H1 (cell line): ENCODE data around the gene GMEB2. TPM values are rescaled to one million over a fixed set of nuclear protein-coding genes. Genes with fewer than 3 reads are reported as not detected.

ENCODE experiments used
- CTCF ChIA-PET: fragments of 300-600 bp; sonication (Branson Sonifier 250); formaldehyde crosslinking; loops from one replicate; lab custom pipeline; 2021; ENCODE audit not compliant: partially characterized antibody; lab: Charles Lee
- POLR2A ChIA-PET: fragments of 300-600 bp; sonication (Branson Sonifier 250); formaldehyde crosslinking; loops from one replicate; lab custom pipeline; 2021; ENCODE audit warnings: inconsistent platforms; ENCODE audit not compliant: partially characterized antibody; lab: Charles Lee
- DNase-seq, 2 experiments: peaks; one replicate each; pipeline versions ENCODE4 v3.0.0 to v3.0.0-alpha.2; 2010 to 2022; ENCODE audit warnings: low spot score in 2 of 2, low read depth in 1 of 2, mixed read lengths in 1 of 2
- FAIRE-seq: peaks from 2 replicates; lab custom pipeline; 2011; peaks lifted over from hg19 to GRCh38; lab: Jason Lieb, UNC
- H2AFZ ChIP-seq: 2 replicates; pipeline ENCODE4 v1.8.1; 2012; ENCODE audit warnings: low read length, inconsistent platforms
- H2AK5ac ChIP-seq: 2 replicates; pipeline ENCODE4 v1.6.1; 2013; ENCODE audit warnings: low read depth, low read length
- H2BK120ac ChIP-seq: replicated peaks from 2 replicates; pipeline ENCODE3; 2013; ENCODE audit warnings: low read depth, low read length, inconsistent platforms
- H2BK12ac ChIP-seq: 2 replicates; pipeline ENCODE4 v1.6.1; 2013; ENCODE audit warnings: low read depth, low read length
- H2BK15ac ChIP-seq: 2 replicates; pipeline ENCODE4 v1.6.1; 2013; ENCODE audit warnings: low read length
- H2BK20ac ChIP-seq: 2 replicates; pipeline ENCODE4 v1.6.1; 2013; ENCODE audit warnings: low read length
- H2BK5ac ChIP-seq: 2 replicates; pipeline ENCODE4 v1.6.1; 2013; ENCODE audit warnings: low read depth, low read length
- H3K14ac ChIP-seq: 2 replicates; pipeline ENCODE4 v1.6.1; 2013; ENCODE audit warnings: inconsistent platforms; ENCODE audit not compliant: insufficient read length
- H3K18ac ChIP-seq: 2 replicates; pipeline ENCODE4 v1.6.1; 2013; ENCODE audit warnings: low read length; ENCODE audit errors: extremely low read depth
- H3K23ac ChIP-seq: 2 replicates; pipeline ENCODE4 v1.6.1; 2013; ENCODE audit warnings: inconsistent platforms; ENCODE audit not compliant: insufficient read length
- H3K23me2 ChIP-seq: 2 replicates; pipeline ENCODE4 v1.6.1; 2013; ENCODE audit warnings: low read depth, low read length
- H3K27ac ChIP-seq: 2 replicates; pipeline ENCODE4 v1.6.1; 2011; ENCODE audit warnings: low read depth, low read length, inconsistent platforms
- H3K27me3 ChIP-seq, 4 experiments: replicated peaks in 1 of 4; 1 replicate in 1 of 4; 2 replicates in 3 of 4; pipeline versions ENCODE4 v1.6.1 to v1.8.1; 2011 to 2013; ENCODE audit warnings: low read length in 3 of 4, mild to moderate bottlenecking in 3 of 4, inconsistent platforms in 2 of 4, mixed read lengths in 2 of 4, moderate library complexity in 1 of 4; ENCODE audit not compliant: control insufficient read depth in 3 of 4, insufficient read depth in 3 of 4; ENCODE audit errors: extremely low read depth in 1 of 4
- H3K36me3 ChIP-seq, 4 experiments: 2 replicates each; pipeline versions ENCODE4 v1.6.1 to v1.8.1; 2011 to 2013; ENCODE audit warnings: mild to moderate bottlenecking in 4 of 4, low read length in 3 of 4, moderate library complexity in 2 of 4, control low read depth in 1 of 4, inconsistent platforms in 1 of 4; ENCODE audit not compliant: insufficient read depth in 4 of 4, control insufficient read depth in 2 of 4
- H3K4ac ChIP-seq: replicated peaks from 2 replicates; pipeline ENCODE3; 2013; ENCODE audit warnings: low read length, low read depth, mixed read lengths, inconsistent platforms; ENCODE audit not compliant: insufficient read length
- H3K4me1 ChIP-seq, 4 experiments: replicated peaks in 1 of 4; 1 replicate in 1 of 4; 2 replicates in 3 of 4; pipeline versions ENCODE4 v1.6.1 to v1.8.1; 2011 to 2013; ENCODE audit warnings: low read length in 3 of 4, inconsistent platforms in 2 of 4, mixed read lengths in 1 of 4; ENCODE audit not compliant: insufficient read depth in 4 of 4, control insufficient read depth in 3 of 4
- H3K4me2 ChIP-seq, 2 experiments: 2 replicates each; pipeline versions ENCODE4 v1.6.1 to v1.8.1; 2011 to 2013; ENCODE audit warnings: low read depth in 2 of 2, low read length in 2 of 2, control low read depth in 1 of 2, inconsistent platforms in 1 of 2, mild to moderate bottlenecking in 1 of 2; ENCODE audit not compliant: insufficient read depth in 1 of 2
- H3K4me3 ChIP-seq, 4 experiments: fragments of 200-600, 300-600 bp in 1 of 4; sonication (generic), shearing (Covaris generic), sonication (Bioruptor Twin) in 1 of 4; 2 replicates each; pipeline versions ENCODE4 v1.5.1 to v1.8.1; 2011 to 2016; ENCODE audit warnings: low read length in 4 of 4, low read depth in 3 of 4, control low read depth in 2 of 4, inconsistent platforms in 2 of 4, mild to moderate bottlenecking in 2 of 4, mixed read lengths in 1 of 4, moderate library complexity in 1 of 4; ENCODE audit not compliant: insufficient read depth in 2 of 4; ENCODE audit errors: extremely low read depth in 1 of 4
- H3K56ac ChIP-seq: replicated peaks from 2 replicates; pipeline ENCODE3; 2013; ENCODE audit warnings: low read depth, mild to moderate bottlenecking, mixed read lengths, low read length, inconsistent platforms; ENCODE audit not compliant: insufficient read length
- H3K79me1 ChIP-seq: 2 replicates; pipeline ENCODE4 v1.6.1; 2013; ENCODE audit warnings: low read depth, low read length, control low read depth
- H3K79me2 ChIP-seq, 2 experiments: 2 replicates each; pipeline versions ENCODE4 v1.6.1 to v1.8.1; 2012 to 2013; ENCODE audit warnings: low read length in 2 of 2, mild to moderate bottlenecking in 2 of 2, inconsistent platforms in 1 of 2; ENCODE audit not compliant: insufficient read depth in 2 of 2, control insufficient read depth in 1 of 2
- H3K9ac ChIP-seq, 4 experiments: replicated peaks in 1 of 4; 1 replicate in 1 of 4; 2 replicates in 3 of 4; pipeline versions ENCODE4 v1.6.1 to v1.8.1; 2011 to 2013; ENCODE audit warnings: low read depth in 3 of 4, low read length in 3 of 4, control low read depth in 2 of 4, mild to moderate bottlenecking in 2 of 4, moderate library complexity in 2 of 4, inconsistent platforms in 1 of 4; ENCODE audit errors: extremely low read depth in 1 of 4
- H3K9me3 ChIP-seq, 2 experiments: 2 replicates each; pipeline versions ENCODE4 v1.6.1 to v1.8.1; 2012 to 2013; ENCODE audit warnings: mild to moderate bottlenecking in 2 of 2, moderate library complexity in 2 of 2, control low read depth in 1 of 2, inconsistent platforms in 1 of 2, low read depth in 1 of 2, low read length in 1 of 2, mixed read lengths in 1 of 2; ENCODE audit not compliant: insufficient read depth in 2 of 2
- H4K20me1 ChIP-seq, 2 experiments: replicated peaks in 1 of 2; 2 replicates each; pipeline versions ENCODE3 to v1.8.1; 2011 to 2013; ENCODE audit warnings: inconsistent platforms in 2 of 2, low read length in 2 of 2, mild to moderate bottlenecking in 1 of 2; ENCODE audit not compliant: insufficient read depth in 2 of 2, control insufficient read depth in 1 of 2
- H4K5ac ChIP-seq: 2 replicates; pipeline ENCODE4 v1.6.1; 2013; ENCODE audit warnings: low read length, low read depth, mixed read lengths, inconsistent platforms; ENCODE audit not compliant: insufficient read length
- H4K8ac ChIP-seq: 2 replicates; pipeline ENCODE4 v1.8.0; 2013; ENCODE audit warnings: mild to moderate bottlenecking, moderate library complexity, low read length, inconsistent platforms; ENCODE audit not compliant: insufficient read depth; ENCODE audit errors: extremely low read depth
- H4K91ac ChIP-seq: replicated peaks from 2 replicates; pipeline ENCODE3; 2013; ENCODE audit warnings: low read length, mixed read lengths, inconsistent platforms; ENCODE audit not compliant: insufficient read length
- CBX5 ChIP-seq: fragments of 300-800, 300-1000 bp; sonication (generic); IDR thresholded peaks from 2 replicates; pipeline ENCODE4 v1.7.1; 2016; ENCODE audit warnings: antibody characterized with exemption, low read length, low read depth
- CHD2 ChIP-seq: IDR thresholded peaks from 2 replicates; pipeline ENCODE4 v1.6.1; 2012; ENCODE audit warnings: low read length, improper control_type of control experiment
- GABPA ChIP-seq: IDR thresholded peaks from 2 replicates; pipeline ENCODE4 v1.6.1; 2011; ENCODE audit warnings: mild to moderate bottlenecking, low read length, moderate library complexity, borderline replicate concordance; ENCODE audit not compliant: insufficient read depth
- HDAC2 ChIP-seq, 2 experiments: fragments of 300-600 bp in 1 of 2; sonication (generic) in 1 of 2; IDR thresholded peaks; 2 replicates each; pipeline ENCODE4 v1.6.1; 2011 to 2012; ENCODE audit warnings: low read depth in 2 of 2, low read length in 2 of 2, mild to moderate bottlenecking in 2 of 2, moderate library complexity in 2 of 2, borderline replicate concordance in 1 of 2, inconsistent platforms in 1 of 2
- HDAC6 ChIP-seq: IDR thresholded peaks from one replicate; pipeline ENCODE4 v1.7.1; 2012; ENCODE audit warnings: low read depth, mild to moderate bottlenecking, inconsistent platforms, low read length, moderate library complexity
- JUN ChIP-seq: IDR thresholded peaks from 2 replicates; pipeline ENCODE4 v1.6.1; 2011; ENCODE audit warnings: low read depth, mild to moderate bottlenecking, improper control_type of control experiment, low read length
- KDM1A ChIP-seq: fragments of 200-600, 300-600 bp; sonication (generic); IDR thresholded peaks from 2 replicates; pipeline ENCODE4 v1.7.1; 2016; ENCODE audit warnings: mild to moderate bottlenecking, low read length, borderline replicate concordance
- SIRT6 ChIP-seq: IDR thresholded peaks from one replicate; pipeline ENCODE4 v1.7.1; 2012; ENCODE audit warnings: low read length, inconsistent platforms
- TEAD4 ChIP-seq: IDR thresholded peaks from 2 replicates; pipeline ENCODE4 v1.6.1; 2012; ENCODE audit warnings: low read depth, low read length, inconsistent platforms, mixed read lengths
- USF2 ChIP-seq: IDR thresholded peaks from 2 replicates; pipeline ENCODE4 v1.6.1; 2011; ENCODE audit warnings: low read length, improper control_type of control experiment
- YY1 ChIP-seq: IDR thresholded peaks from 2 replicates; pipeline ENCODE4 v1.6.1; 2011; ENCODE audit warnings: low read depth, mild to moderate bottlenecking, low read length
- WGBS, 2 experiments: shearing (Covaris generic) in 1 of 2; methylation state at CpG; one replicate each; pipeline versions ENCODE4 v1.1.6 to v1.1.7; 2013 to 2015; ENCODE audit warnings: low lambda C conversion rate in 2 of 2, mixed read lengths in 2 of 2, inconsistent platforms in 1 of 2, low coverage in 1 of 2, missing lambda C conversion rate in 1 of 2; ENCODE audit not compliant: insufficient replicate concordance in 2 of 2, insufficient coverage in 1 of 2, insufficient read length in 1 of 2; ENCODE audit errors: extremely low coverage in 1 of 2, missing lambda C conversion rate in 1 of 2; 5-methylcytosine and 5-hydroxymethylcytosine counted together
- polyA plus RNA-seq, 7 experiments: library from polyadenylated mRNA; depleted of rRNA in 3 of 7; stranded (reverse) in 5 of 7; unstranded in 2 of 7; fragments of >200 nt in 5 of 7; fragments of 200-250 nt in 2 of 7; gene quantifications; 1 replicate in 5 of 7; 2 replicates in 1 of 7; 4 replicates in 1 of 7; pipeline versions ENCODE4 v1.2.1 to v1.2.3, GENCODE V29; 2011 to 2013; ENCODE audit warnings: missing spikeins in 2 of 7, mixed read lengths in 2 of 7
- total RNA-seq: library from RNA; stranded (reverse); fragmentation: NEBNext Ultra II Directional; extraction: Animal tissue kit (Norgen Biotek cat#: 25700); gene quantifications from 2 replicates; pipeline ENCODE4 v1.2.1, GENCODE V29; 2021

Gene GMEB2
- total and polyA plus RNA-seq, 2 of the 8 experiments (the other 6 are each of a cell fraction or from before 2014, with no cell fraction given) = 12.9 to 14.2 TPM

DNA sequence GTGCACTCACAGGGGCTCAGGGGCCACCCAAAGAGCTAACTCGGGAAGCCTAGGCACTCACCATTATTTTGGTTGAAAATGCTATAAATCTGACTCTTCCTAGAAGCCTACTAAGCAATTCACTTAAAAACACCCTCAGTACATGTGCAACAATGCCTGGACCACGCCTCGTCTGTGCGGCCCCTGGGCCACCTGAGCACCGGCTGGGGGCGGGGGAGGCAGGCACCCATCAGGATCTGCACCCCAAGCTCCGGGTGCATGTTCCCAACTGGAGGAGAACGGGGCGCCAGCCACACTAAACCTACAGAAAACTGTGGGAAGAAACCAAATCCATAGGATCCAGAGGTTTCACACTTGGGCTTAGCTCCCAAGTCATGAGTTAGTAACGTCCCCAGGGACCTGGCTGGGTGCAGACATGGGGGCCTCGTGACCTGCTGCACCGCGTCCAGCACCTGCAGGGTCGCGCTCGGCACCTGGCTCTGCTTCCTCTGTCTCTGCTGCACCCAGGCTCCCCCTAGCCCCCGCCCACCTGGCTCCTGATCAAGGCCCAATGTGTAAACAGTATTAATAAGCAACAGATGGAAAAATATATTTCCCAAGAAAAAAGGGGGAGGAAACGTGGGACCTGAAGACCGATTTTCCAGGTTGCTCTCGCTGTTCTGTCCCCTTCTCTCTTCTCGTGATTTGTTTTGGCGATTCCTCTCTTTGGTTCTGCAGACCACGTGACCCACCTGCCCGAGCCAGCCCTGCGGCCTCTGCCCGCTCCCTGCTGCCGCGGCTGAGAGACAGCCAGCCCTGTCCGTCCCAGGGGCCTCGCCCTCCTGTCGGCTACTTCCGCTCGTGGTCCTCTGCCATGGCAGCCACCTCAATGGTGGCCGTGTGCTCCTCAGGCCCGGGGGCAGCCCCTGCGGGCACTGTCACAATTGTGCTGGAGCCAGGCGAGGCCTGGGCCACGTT lies 37.4 kb downstream of the GMEB2 start:
- CTCF ChIA-PET = interaction anchor here (1.0 to 1.7 kb wide), 5 partner anchors 8 to 103 kb away, joined by 3 to 8 read pairs (median 4); no protein-coding TSS in a partner anchor
- Histone ChIP-seq H3K14ac (no peak overlapping the region), H3K4me3 (no peak overlapping the region), H4K20me1 (peaks cover 0 to 12% of the 10 kb centered on the region in 2 experiments), H3K9ac (no peak overlapping the region), H4K91ac (no peak overlapping the region), H3K9me3 (no peaks in the 10 kb centered on the region), H3K4me1 (no peaks in the 10 kb centered on the region), H3K18ac (no peak overlapping the region), H2BK15ac (no peak overlapping the region), H2AK5ac (no peak overlapping the region), H4K5ac (no peak overlapping the region), H3K4me2 (no peak overlapping the region), H2BK20ac (no peak overlapping the region), H3K56ac (no peak overlapping the region), H4K8ac (no peak overlapping the region), H2BK12ac (no peak overlapping the region), H2AFZ (no peak overlapping the region), H3K27ac (no peak overlapping the region), H3K79me2 (no peaks in the 10 kb centered on the region), H3K4ac (no peak overlapping the region), H3K23ac (no peak overlapping the region), H2BK5ac (no peak overlapping the region), H3K36me3 (peaks cover 0 to 16% (median 11%) of the 10 kb centered on the region in 4 experiments; a peak in 7 of 8 replicates), H3K27me3 (no peaks in the 10 kb centered on the region), H2BK120ac (no peak overlapping the region), H3K79me1 (no peaks in the 10 kb centered on the region), H3K23me2 (no peaks in the 10 kb centered on the region)
- POLR2A ChIA-PET = interaction anchor here (1.0 kb wide), 1 partner anchor 69 kb away, joined by 3 read pairs; the partner anchor contains the start of gene PPDPF
- WGBS, 2 experiments = 93% methylated on average over 33 of the region's 38 CpGs; no CpG with 5 or more reads in 1 of the 2 experiments
- DNase-seq (no peak), FAIRE-seq (no peak)
- TF ChIP-seq KDM1A (no peak), YY1 (no peak), SIRT6 (no peak), USF2 (no peak), CBX5 (no peak), HDAC6 (no peak), TEAD4 (no peak), GABPA (no peak), CHD2 (no peak), JUN (no peak), HDAC2 (IDR thresholded peaks at IDR 0.05; ENCODE audit: borderline replicate concordance in 1 of 2, low read depth in 2 of 2, low read length in 2 of 2) (no peak)
